GM12878 (cell line): Measurements from ENCODE around the gene HEXIM2. TPM values are rescaled to one million over a fixed set of nuclear protein-coding genes. Genes with fewer than 3 reads are reported as not detected.

Source experiments
- ATAC-seq: fragments of 200-7000 bp; cut with Tn5 transposase; 3 replicates; pipeline ENCODE4 v1.9.1; 2020; ENCODE audit warnings: mild to moderate bottlenecking, moderate library complexity
- BruUV-seq: library from RNA; stranded (reverse); fragments of 400-500 nt; replicated peaks from 2 replicates; lab custom pipeline; 2021; lab: Mats Ljungman, UMichigan
- CTCF ChIA-PET: fragments of 300-600 bp; sonication (Branson Sonifier 250); formaldehyde crosslinking; extraction: SDS; loops from one replicate; lab custom pipeline; 2021; ENCODE audit warnings: inconsistent platforms; lab: Yijun Ruan, JAX
- POLR2A ChIA-PET: fragments of 350-600 bp; formaldehyde crosslinking; extraction: SDS; loops from one replicate; lab custom pipeline; 2021; ENCODE audit warnings: inconsistent platforms; lab: Charles Lee
- RAD21 ChIA-PET: fragments of 300-600 bp; sonication (Branson Sonifier 250); formaldehyde crosslinking; loops from one replicate; lab custom pipeline; 2023; ENCODE audit warnings: antibody characterized with exemption; ENCODE audit not compliant: unreplicated experiment; lab: Charles Lee
- SMC1A ChIA-PET: fragments of 300-600 bp; sonication (Branson Sonifier 250); formaldehyde crosslinking; loops from one replicate; lab custom pipeline; 2023; ENCODE audit not compliant: unreplicated experiment, uncharacterized antibody; lab: Charles Lee
- DNase-seq: peaks from one replicate; pipeline ENCODE4 v3.0.0-alpha.2; 2011; ENCODE audit warnings: low read depth, low spot score
- FAIRE-seq: peaks from 3 replicates; lab custom pipeline; 2011; peaks lifted over from hg19 to GRCh38; lab: Jason Lieb, UNC
- H2AFZ ChIP-seq: 2 replicates; pipeline ENCODE4 v1.6.0; 2011; ENCODE audit warnings: low read depth, low read length, control low read depth; ENCODE audit not compliant: control insufficient read depth
- H3K27ac ChIP-seq: 2 replicates; pipeline ENCODE4 v1.5.1; 2011; ENCODE audit warnings: control low read depth; ENCODE audit not compliant: control insufficient read depth, insufficient read depth
- H3K27me3 ChIP-seq, 2 experiments: replicated peaks in 1 of 2; 2 replicates each; pipeline versions ENCODE4 v1.6.0 to v1.6.1; 2011; ENCODE audit warnings: low read length in 1 of 2; ENCODE audit not compliant: control insufficient read depth in 2 of 2, insufficient read depth in 2 of 2
- H3K36me3 ChIP-seq, 2 experiments: 2 replicates each; pipeline ENCODE4 v1.5.1; 2011; ENCODE audit warnings: low read length in 1 of 2; ENCODE audit not compliant: control insufficient read depth in 2 of 2, insufficient read depth in 2 of 2
- H3K4me1 ChIP-seq: 2 replicates; pipeline ENCODE4 v1.6.1; 2011; ENCODE audit warnings: mild to moderate bottlenecking, low read length, moderate library complexity, mixed read lengths; ENCODE audit not compliant: control insufficient read depth, insufficient read depth
- H3K4me2 ChIP-seq: 2 replicates; pipeline ENCODE4 v1.6.0; 2011; ENCODE audit warnings: control low read depth; ENCODE audit not compliant: control insufficient read depth, insufficient read depth
- H3K4me3 ChIP-seq: fragments of 200-600 bp; sonication (generic); 2 replicates; pipeline ENCODE4 v1.5.1; 2016
- H3K79me2 ChIP-seq: 2 replicates; pipeline ENCODE4 v1.6.0; 2011; ENCODE audit warnings: low read length; ENCODE audit not compliant: control insufficient read depth, insufficient read depth
- H3K9ac ChIP-seq: 2 replicates; pipeline ENCODE4 v1.8.0; 2011; ENCODE audit warnings: low read length, control low read depth, mixed read lengths; ENCODE audit not compliant: control insufficient read depth, insufficient read depth
- H3K9me3 ChIP-seq: replicated peaks from 3 replicates; pipeline ENCODE4 v1.5.1; 2011; ENCODE audit warnings: mild to moderate bottlenecking, low read length; ENCODE audit not compliant: control insufficient read depth, insufficient read depth
- H4K20me1 ChIP-seq: 2 replicates; pipeline ENCODE4 v1.6.0; 2011; ENCODE audit not compliant: control insufficient read depth, insufficient read depth
- GATAD2B ChIP-seq: fragments of 450-650 bp; conservative IDR thresholded peaks from 2 replicates; pipeline ENCODE4 v1.6.1; 2017; ENCODE audit warnings: low read depth, mild to moderate bottlenecking, moderate library complexity
- JUND ChIP-seq: IDR thresholded peaks from 2 replicates; pipeline ENCODE4 v1.6.1; 2012; ENCODE audit warnings: low read depth, mild to moderate bottlenecking, low read length, improper control_type of control experiment, moderate library complexity
- MEF2B ChIP-seq: fragments of 450-650 bp; IDR thresholded peaks from 2 replicates; pipeline ENCODE4 v1.6.1; 2018; ENCODE audit warnings: mild to moderate bottlenecking, moderate library complexity; ENCODE audit not compliant: partially characterized antibody, poor library complexity, severe bottlenecking
- MYB ChIP-seq: fragments of 150-350 bp; IDR thresholded peaks from 2 replicates; pipeline ENCODE4 v1.6.1; 2014; ENCODE audit warnings: mild to moderate bottlenecking, low read depth, low read length, borderline replicate concordance
- MYC ChIP-seq: IDR thresholded peaks from 2 replicates; pipeline ENCODE4 v1.6.1; 2011; ENCODE audit warnings: mild to moderate bottlenecking, low read length, moderate library complexity, inconsistent platforms; ENCODE audit not compliant: insufficient read depth, insufficient replicate concordance, insufficient read length, severe bottlenecking
- SUZ12 ChIP-seq: fragments of 200-600 bp; sonication (generic); IDR thresholded peaks from one replicate; pipeline ENCODE4 v1.6.1; 2018; ENCODE audit warnings: antibody characterized with exemption, mild to moderate bottlenecking; ENCODE audit not compliant: unreplicated experiment
- WGBS: methylation state at CpG from one replicate; pipeline ENCODE4 v1.1.6; 2016; ENCODE audit warnings: low lambda C conversion rate; ENCODE audit not compliant: insufficient replicate concordance, insufficient coverage; ENCODE audit errors: missing lambda C conversion rate; 5-methylcytosine and 5-hydroxymethylcytosine counted together
- in situ Hi-C: fragments of 300-500 bp; cut with MboI; formaldehyde crosslinking; loops from 9 replicates; pipeline ENCODE4 v1.14.3; 2018; ENCODE audit warnings: mixed read lengths
- intact Hi-C: fragments of 100-400 bp; cut with micrococcal nuclease; formaldehyde crosslinking; loops from one replicate; pipeline ENCODE4 v1.14.2; 2022; ENCODE audit not compliant: unreplicated experiment
- polyA plus RNA-seq, 11 experiments: library from polyadenylated mRNA; depleted of rRNA in 4 of 11; unstranded in 6 of 11; stranded (reverse) in 5 of 11; fragments of >200 nt; fragmentation: Nextera tagmentation in 4 of 11; fragmentation: Illumina TruSeq in 1 of 11; extraction: Ambion mirVana in 4 of 11; extraction: Trizol in 1 of 11; gene quantifications; 1 replicate in 1 of 11; 2 replicates in 10 of 11; pipeline versions ENCODE4 v1.2.1 to v1.2.3, GENCODE V29; 2011 to 2016; ENCODE audit warnings: inconsistent platforms in 2 of 11, missing spikeins in 2 of 11, low read depth in 1 of 11
- total RNA-seq, 4 experiments: library from RNA; depleted of rRNA in 3 of 4; stranded (reverse); fragments of >200 nt in 3 of 4; fragmentation: Illumina TruSeq in 1 of 4; extraction: Trizol in 1 of 4; gene quantifications; 2 replicates each; pipeline versions ENCODE4 v1.2.1 to v1.2.3, GENCODE V29; 2013 to 2021

HEXIM2 gene
- total and polyA plus RNA-seq, 10 of the 15 experiments (the other 5 are each of a cell fraction or from before 2014, with no cell fraction given) = 0.10 to 10.3 (median 6.4) TPM

DNA sequence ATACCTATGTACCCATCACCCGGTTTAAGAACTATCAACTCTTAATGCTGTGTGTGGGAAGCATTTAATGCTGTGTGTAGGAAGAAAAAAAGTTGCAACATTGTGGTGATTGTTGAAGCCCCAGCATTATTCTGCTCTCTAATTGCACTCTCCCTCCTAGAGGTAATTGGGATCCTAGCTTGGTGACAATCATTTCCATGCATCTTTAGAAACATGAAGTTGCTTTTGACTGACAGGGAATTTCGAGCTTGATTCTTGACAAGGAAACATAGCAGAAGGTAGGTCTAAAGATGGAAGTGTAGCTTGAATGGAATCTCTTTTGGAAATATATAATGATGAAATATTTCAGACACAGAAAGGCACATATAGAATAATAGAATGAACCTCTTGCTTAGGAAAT is 27.3 kb downstream of the HEXIM2 start:
- Histone ChIP-seq H3K4me3 (no peak overlapping the region), H3K9me3 (no peaks in the 10 kb centered on the region), H3K4me2 (no peak overlapping the region), H3K79me2 (no peaks in the 10 kb centered on the region), H3K9ac (no peak overlapping the region), H3K36me3 (no peaks in the 10 kb centered on the region), H2AFZ (no peak overlapping the region), H4K20me1 (no peaks in the 10 kb centered on the region), H3K4me1 (no peaks in the 10 kb centered on the region), H3K27ac (no peak overlapping the region), H3K27me3 (no peaks in the 10 kb centered on the region)
- no TSS peak for BruUV-seq
- SMC1A ChIA-PET = interaction anchor here (1.0 kb wide), 2 partner anchors 37 to 54 kb away, joined by 3 read pairs; partner anchors contain the start of gene ACBD4
- TF ChIP-seq MYC = no peak
- no peak for TF ChIP-seq MYB
- TF ChIP-seq GATAD2B = no peak
- no peak for TF ChIP-seq MEF2B
- no peak for TF ChIP-seq SUZ12
- no peak for TF ChIP-seq JUND
- DNase-seq = no peak
- no peak for FAIRE-seq
- ATAC-seq = no peak
- POLR2A ChIA-PET = interaction anchor here (0.6 to 0.7 kb wide), 2 partner anchors 9 to 1656 kb away, joined by 3 to 7 read pairs; no protein-coding TSS in a partner anchor
- 25% methylated on average over 2 of the region's 2 CpGs for WGBS
- RAD21 ChIA-PET = no interaction called here
- CTCF ChIA-PET = interaction anchor here (0.6 to 3.3 kb wide), 5 partner anchors 9 to 620 kb away, joined by 3 to 29 read pairs (median 4); partner anchors contain the start of genes ACBD4 and HEXIM1
- in situ Hi-C loops = no loop called here
- intact Hi-C loops = no loop called here
